ENCODE measurements around the gene FGF14.

Gene FGF14

DNA sequence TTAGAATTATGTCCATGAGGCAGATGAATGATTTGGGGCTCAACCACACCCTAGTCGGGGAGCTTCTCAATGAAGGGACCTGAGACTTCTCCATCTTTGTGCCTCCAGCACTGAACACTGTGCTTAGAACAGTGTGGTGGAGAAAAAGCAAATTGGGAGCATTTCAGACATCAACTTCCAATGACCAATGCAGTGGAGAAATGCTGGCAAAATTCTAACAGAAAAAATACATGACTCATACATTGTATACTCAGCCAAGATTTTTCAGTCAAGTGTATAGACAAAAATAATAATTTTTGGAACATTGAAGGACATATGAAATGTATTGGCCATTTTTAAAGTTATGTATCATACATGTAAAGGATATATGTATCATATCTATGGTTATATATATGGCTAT, 134.7 kb downstream of the FGF14 start:
- DNase-seq (ENCODE audit: extremely low read depth, low read depth): no peak
- TF ChIP-seq, protein P1, sequence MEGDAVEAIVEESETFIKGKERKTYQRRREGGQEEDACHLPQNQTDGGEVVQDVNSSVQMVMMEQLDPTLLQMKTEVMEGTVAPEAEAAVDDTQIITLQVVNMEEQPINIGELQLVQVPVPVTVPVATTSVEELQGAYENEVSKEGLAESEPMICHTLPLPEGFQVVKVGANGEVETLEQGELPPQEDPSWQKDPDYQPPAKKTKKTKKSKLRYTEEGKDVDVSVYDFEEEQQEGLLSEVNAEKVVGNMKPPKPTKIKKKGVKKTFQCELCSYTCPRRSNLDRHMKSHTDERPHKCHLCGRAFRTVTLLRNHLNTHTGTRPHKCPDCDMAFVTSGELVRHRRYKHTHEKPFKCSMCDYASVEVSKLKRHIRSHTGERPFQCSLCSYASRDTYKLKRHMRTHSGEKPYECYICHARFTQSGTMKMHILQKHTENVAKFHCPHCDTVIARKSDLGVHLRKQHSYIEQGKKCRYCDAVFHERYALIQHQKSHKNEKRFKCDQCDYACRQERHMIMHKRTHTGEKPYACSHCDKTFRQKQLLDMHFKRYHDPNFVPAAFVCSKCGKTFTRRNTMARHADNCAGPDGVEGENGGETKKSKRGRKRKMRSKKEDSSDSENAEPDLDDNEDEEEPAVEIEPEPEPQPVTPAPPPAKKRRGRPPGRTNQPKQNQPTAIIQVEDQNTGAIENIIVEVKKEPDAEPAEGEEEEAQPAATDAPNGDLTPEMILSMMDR (IDR thresholded peaks at IDR 0.05; ENCODE audit: low read depth, low read length): no peak

DNA sequence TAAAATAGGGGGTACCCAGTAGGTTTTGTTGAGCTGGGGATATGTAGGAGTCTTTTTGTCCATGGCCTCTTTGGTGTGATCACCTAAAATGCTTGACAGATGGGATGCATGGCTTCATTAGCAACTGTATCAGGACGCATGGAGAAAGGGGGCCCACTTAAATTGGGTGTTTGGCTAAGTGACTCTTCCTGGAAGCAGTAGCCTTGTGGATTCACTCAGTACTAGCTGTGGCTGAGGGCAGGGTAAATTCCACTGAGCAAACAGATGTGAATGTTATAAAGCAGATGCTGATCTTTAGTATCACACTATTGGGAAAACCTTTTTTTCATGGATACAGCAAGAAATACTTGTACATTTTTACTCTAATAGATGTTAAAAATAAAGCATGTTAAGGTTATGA, 140.0 kb downstream of the FGF14 start:
- DNase-seq (ENCODE audit: extremely low read depth, low read depth): no peak
- TF ChIP-seq, protein P1 (IDR thresholded peaks at IDR 0.05; ENCODE audit: low read depth, low read length): no peak

DNA sequence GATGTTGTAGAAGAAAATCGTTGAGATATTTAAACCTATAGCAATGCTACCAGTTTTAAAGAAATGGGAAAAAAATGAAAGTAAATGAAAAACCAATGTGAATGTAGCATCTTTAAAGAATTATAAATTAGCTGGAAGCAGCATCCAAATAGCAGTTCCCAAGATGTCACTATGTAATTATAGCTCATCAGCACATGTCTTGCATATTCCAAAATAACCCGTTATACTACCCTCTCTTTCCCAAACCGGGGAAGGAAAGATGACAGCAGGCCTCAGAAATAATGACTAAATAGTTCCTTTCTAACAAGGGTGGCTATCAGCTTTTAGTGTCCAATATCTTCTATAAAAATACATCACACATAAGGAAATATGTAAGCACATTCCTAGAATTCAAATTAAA, 140.5 kb downstream of the FGF14 start:
- TF ChIP-seq, protein P1 (IDR thresholded peaks at IDR 0.05; ENCODE audit: low read depth, low read length): no peak
- no peak for DNase-seq (ENCODE audit: extremely low read depth, low read depth)

DNA sequence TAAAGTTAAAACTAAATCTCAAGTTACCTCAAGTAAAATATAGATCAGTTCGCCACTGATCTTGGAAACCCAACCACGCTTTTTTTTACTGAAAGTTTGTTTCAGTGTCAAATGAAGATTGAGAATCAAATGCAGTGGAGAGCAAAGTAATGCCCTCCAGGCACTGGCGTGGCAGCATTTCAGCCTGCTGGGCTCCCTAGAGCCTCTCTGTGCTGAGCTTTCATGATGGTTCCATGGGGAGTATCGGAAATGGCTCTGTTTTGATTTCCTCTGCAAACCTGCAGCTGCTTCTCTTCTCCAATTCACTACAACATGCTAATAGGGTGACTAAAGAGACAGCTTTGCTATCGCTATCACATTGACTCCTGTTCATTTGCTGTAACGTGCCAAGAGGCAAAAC, 141.6 kb downstream of the FGF14 start:
- TF ChIP-seq, protein P1 (IDR thresholded peaks at IDR 0.05; ENCODE audit: low read depth, low read length): no peak
- DNase-seq (ENCODE audit: extremely low read depth, low read depth): no peak

DNA sequence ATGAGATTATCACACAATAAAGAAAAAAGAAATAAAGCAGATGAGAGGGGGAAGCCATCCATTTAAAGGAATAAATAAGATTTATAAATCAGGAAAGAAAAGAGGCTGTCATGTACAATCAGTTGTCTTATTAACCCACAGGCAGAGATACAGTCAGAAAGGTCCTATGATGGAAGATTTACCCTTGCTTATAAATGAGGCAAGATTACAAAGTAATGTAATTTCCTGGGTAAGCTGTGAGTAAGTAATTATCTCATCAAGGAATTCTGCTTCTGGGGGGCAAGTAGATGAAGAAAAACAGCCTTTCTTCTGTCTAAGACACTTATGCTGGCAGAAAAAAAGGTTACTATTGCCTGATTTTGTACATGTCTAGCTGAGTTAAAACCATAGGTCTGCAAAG, 146.4 kb downstream of the FGF14 start:
- TF ChIP-seq, protein P1 (IDR thresholded peaks at IDR 0.05; ENCODE audit: low read depth, low read length): no peak
- no peak for DNase-seq (ENCODE audit: extremely low read depth, low read depth)

DNA sequence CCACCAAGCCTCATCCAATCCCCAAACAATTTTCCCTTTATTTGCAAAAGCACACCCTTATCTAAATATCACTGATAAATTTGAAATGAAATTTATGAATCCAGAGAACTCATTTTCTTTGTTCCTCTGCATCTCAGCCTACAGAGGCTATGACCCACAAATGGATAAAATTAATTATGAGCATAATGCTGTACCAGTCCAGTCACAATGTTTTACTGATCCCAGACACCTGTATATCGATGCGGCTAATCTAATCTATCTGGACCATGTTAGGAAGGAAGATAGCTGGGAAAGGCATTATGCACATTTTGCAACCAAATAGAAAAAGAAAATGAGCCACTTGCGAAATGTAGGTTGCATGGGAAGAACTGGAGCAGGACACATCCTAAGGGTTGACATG, 150.0 kb downstream of the FGF14 start:
- TF ChIP-seq, protein P1 (IDR thresholded peaks at IDR 0.05; ENCODE audit: low read depth, low read length): no peak

DNA sequence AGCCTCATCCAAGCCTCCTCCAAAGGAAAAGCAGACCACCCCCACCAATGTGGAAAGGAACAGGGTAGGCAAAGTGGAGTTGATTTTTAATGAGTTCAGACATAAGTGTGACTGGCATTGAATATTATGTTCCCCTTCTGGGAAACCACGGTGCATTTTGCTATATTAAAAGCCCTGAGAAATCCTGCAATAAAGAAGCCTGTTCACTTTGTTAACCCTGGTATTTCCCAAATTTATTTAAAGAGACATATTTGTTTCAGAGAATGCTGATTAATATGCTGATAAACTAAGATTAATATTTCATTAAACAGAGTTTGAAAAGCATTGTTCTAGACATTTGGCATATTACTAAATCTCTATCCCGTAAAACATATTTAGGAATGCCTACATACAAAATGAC, 151.4 kb downstream of the FGF14 start:
- DNase-seq (ENCODE audit: extremely low read depth, low read depth): no peak
- TF ChIP-seq, protein P1 (IDR thresholded peaks at IDR 0.05; ENCODE audit: low read depth, low read length): no peak

More for the DNA sequence above, 150.0 kb downstream of the FGF14 start:
- DNase-seq (ENCODE audit: extremely low read depth, low read depth): no peak
